GM04504 (cell line): Measurements from ENCODE around the gene SPTLC2.
"Not testable (repeated sequence)": the region's sequence is repeated elsewhere in the genome, so short reads cannot be mapped to it uniquely, and the experiment has no call there.

ENCODE experiments used
- DNase-seq: peaks from one replicate; pipeline ENCODE4 v3.0.0-alpha.2; 2012; ENCODE audit warnings: low read depth

Gene SPTLC2

GRCh38 chr14:77588411-77589025, 27.9 kb downstream of the SPTLC2 start:
- not testable (repeated sequence) for DNase-seq

GRCh38 chr14:77585385-77585784, 31.1 kb downstream of the SPTLC2 start:
- no peak for DNase-seq

GRCh38 chr14:77584809-77585208, 31.6 kb downstream of the SPTLC2 start:
- no peak for DNase-seq

- DNase-seq: no peak
Observed at GRCh38 chr14:77583657-77584056, 32.8 kb downstream of the SPTLC2 start.

- DNase-seq: no peak
Observed at GRCh38 chr14:77582511-77582910, 33.9 kb downstream of the SPTLC2 start.

- DNase-seq: peak; percentile 47
Observed at GRCh38 chr14:77580964-77581505, 35.4 kb downstream of the SPTLC2 start.

- no peak for DNase-seq
Observed at GRCh38 chr14:77580477-77580876, 36.0 kb downstream of the SPTLC2 start.

- DNase-seq: no peak
Observed at GRCh38 chr14:77579780-77580179, 36.7 kb downstream of the SPTLC2 start.

GRCh38 chr14:77579065-77579464, 37.4 kb downstream of the SPTLC2 start:
- DNase-seq: peak; percentile 43

- no peak for DNase-seq
Observed at GRCh38 chr14:77574446-77575115, 41.9 kb downstream of the SPTLC2 start.

- DNase-seq: no peak
Observed at GRCh38 chr14:77573964-77574363, 42.5 kb downstream of the SPTLC2 start.

GRCh38 chr14:77570706-77571268, 45.6 kb downstream of the SPTLC2 start:
- DNase-seq: no peak

- no peak for DNase-seq
Observed at GRCh38 chr14:77565994-77566305, 50.5 kb downstream of the SPTLC2 start.

- no peak for DNase-seq
Observed at GRCh38 chr14:77565289-77565993, 51.0 kb downstream of the SPTLC2 start.

- no peak for DNase-seq
Observed at GRCh38 chr14:77562681-77563080, 53.8 kb downstream of the SPTLC2 start.

- no peak for DNase-seq
Observed at GRCh38 chr14:77561881-77562280, 54.6 kb downstream of the SPTLC2 start.

GRCh38 chr14:77559381-77559780, 57.1 kb downstream of the SPTLC2 start:
- no peak for DNase-seq

- DNase-seq: no peak
Observed at GRCh38 chr14:77557391-77557790, 59.0 kb downstream of the SPTLC2 start.

- DNase-seq: no peak
Observed at GRCh38 chr14:77556946-77557345, 59.5 kb downstream of the SPTLC2 start.

- no peak for DNase-seq
Observed at GRCh38 chr14:77554816-77555599, 61.4 kb downstream of the SPTLC2 start.

- no peak for DNase-seq
Observed at GRCh38 chr14:77554207-77554606, 62.2 kb downstream of the SPTLC2 start.

GRCh38 chr14:77549451-77549850, 67.0 kb downstream of the SPTLC2 start:
- no peak for DNase-seq
